ENCODE data around the gene ADAT1.

The ADAT1 gene

DNA sequence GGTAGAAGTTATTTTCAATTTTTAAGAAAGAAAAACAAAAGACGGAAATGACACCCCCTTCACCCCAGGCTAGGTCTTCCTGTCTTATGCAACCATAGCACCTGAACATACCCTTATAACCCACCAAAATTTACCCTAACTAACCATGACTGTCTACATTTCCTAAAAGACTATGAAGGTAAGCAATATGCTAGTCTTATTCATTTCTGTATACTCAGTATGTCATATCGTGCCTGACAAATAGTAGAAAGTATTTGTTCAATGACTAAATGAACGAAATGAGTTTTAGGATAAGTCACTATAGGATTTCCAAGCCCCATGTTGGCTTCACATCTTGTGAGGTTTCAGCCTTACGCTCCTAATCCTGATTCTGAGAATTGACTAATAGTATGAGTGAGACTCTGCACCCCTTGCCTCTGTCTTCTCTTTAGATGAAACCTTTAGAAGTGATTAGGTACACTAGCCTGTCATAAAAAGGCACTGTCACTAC, 6.5 kb downstream of the ADAT1 start:
- no peak overlapping the region for H4K8ac ChIP-seq (ENCODE audit: low read length)
- no peak overlapping the region for H2BK120ac ChIP-seq (ENCODE audit: low read depth, low read length)
- DNase-seq = no peak
- no peak overlapping the region for H4K91ac ChIP-seq (ENCODE audit: low read length)
- no peak overlapping the region for H3K14ac ChIP-seq (ENCODE audit: low read length in 2 of 2)
- H3K23ac ChIP-seq (ENCODE audit: low read length in 2 of 2) = no peak overlapping the region
- H3K4ac ChIP-seq (ENCODE audit: low read depth in 1 of 2, low read length in 2 of 2) = no peak overlapping the region
- 100% methylated on average over 3 of the region's 4 CpGs for WGBS
- no peak overlapping the region for H3K27ac ChIP-seq (ENCODE audit: low read length, poor library complexity, severe bottlenecking)
- no peaks in the 10 kb centered on the region for H3K9me3 ChIP-seq (ENCODE audit: control insufficient read depth, low read length)
- no peak overlapping the region for H3K18ac ChIP-seq (ENCODE audit: low read depth in 1 of 2, low read length in 2 of 2)
- H2AFZ ChIP-seq (ENCODE audit: low read depth, low read length) = no peak overlapping the region
- no peak overlapping the region for H2BK12ac ChIP-seq (ENCODE audit: low read length in 2 of 2)
- no peak overlapping the region for H3K9ac ChIP-seq (ENCODE audit: low read length)
- no peak overlapping the region for H2BK15ac ChIP-seq (ENCODE audit: low read depth, poor library complexity, severe bottlenecking)
- H3K27me3 ChIP-seq (ENCODE audit: control insufficient read depth in 1 of 2, insufficient read depth in 1 of 2, low read length in 2 of 2) = no peaks in the 10 kb centered on the region
- no peak overlapping the region for H2AK5ac ChIP-seq (ENCODE audit: low read length, severe bottlenecking)
- H3K79me1 ChIP-seq (replicated peaks; ENCODE audit: low read length, poor library complexity, severe bottlenecking) = peaks cover 25% of the 10 kb centered on the region
- peaks cover 38 to 74% of the 10 kb centered on the region in 2 experiments for H3K36me3 ChIP-seq (ENCODE audit: control insufficient read depth in 1 of 2, insufficient read depth in 2 of 2, low read depth in 1 of 2, low read length in 2 of 2)
- no peak overlapping the region for H3K4me3 ChIP-seq (ENCODE audit: insufficient read depth in 1 of 2, low read depth in 1 of 2, low read length in 2 of 2)
- H2BK5ac ChIP-seq (ENCODE audit: low read depth, low read length, poor library complexity, severe bottlenecking) = no peak overlapping the region
- H3K4me2 ChIP-seq (ENCODE audit: low read length, poor library complexity, severe bottlenecking) = no peak overlapping the region
- H3K4me1 ChIP-seq (ENCODE audit: control insufficient read depth, insufficient read depth, low read depth, low read length) = peaks cover 9% of the 10 kb centered on the region

DNA sequence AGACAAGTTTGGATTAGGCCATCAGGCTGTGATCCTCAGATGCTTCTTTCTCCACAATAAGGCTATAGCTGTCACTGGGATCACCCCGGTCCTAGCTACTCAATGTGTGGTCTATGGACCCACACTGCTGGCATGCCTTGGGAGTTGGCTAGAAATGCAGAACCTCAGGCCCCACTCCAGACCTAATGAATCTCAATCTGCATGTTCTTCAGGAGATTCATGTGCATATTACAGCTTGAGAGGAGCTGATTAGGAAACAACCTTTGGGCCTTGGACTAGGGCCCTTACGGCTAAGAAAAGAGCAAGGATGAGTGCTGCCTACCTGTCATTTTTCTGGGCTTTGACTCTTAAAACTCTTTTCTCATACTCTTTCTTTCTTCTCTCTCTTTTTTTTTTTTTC, 7.5 kb downstream of the ADAT1 start:
- H3K4me2 ChIP-seq (ENCODE audit: low read length, poor library complexity, severe bottlenecking) = no peak overlapping the region

GRCh38 chr16:75614066-75614897, 8.8 kb downstream of the ADAT1 start:
- Histone ChIP-seq H3K36me3 (ENCODE audit: control insufficient read depth in 1 of 2, insufficient read depth in 2 of 2, low read depth in 1 of 2, low read length in 2 of 2) (peaks cover 41 to 84% of the 10 kb centered on the region in 2 experiments), H2BK5ac (ENCODE audit: low read depth, low read length, poor library complexity, severe bottlenecking) (no peak overlapping the region), H3K18ac (ENCODE audit: low read depth in 1 of 2, low read length in 2 of 2) (no peak overlapping the region), H3K4ac (ENCODE audit: low read depth in 1 of 2, low read length in 2 of 2) (no peak overlapping the region), H3K27ac (ENCODE audit: low read length, poor library complexity, severe bottlenecking) (peak overlapping the region; percentile 76), H3K79me1 (replicated peaks; ENCODE audit: low read length, poor library complexity, severe bottlenecking) (peaks cover 20% of the 10 kb centered on the region), H2AK5ac (ENCODE audit: low read length, severe bottlenecking) (no peak overlapping the region), H3K4me3 (ENCODE audit: insufficient read depth in 1 of 2, low read depth in 1 of 2, low read length in 2 of 2) (no peak overlapping the region), H3K4me1 (ENCODE audit: control insufficient read depth, insufficient read depth, low read depth, low read length) (peaks cover 5% of the 10 kb centered on the region), H2BK120ac (ENCODE audit: low read depth, low read length) (peak overlapping the region; percentile 34), H3K9ac (ENCODE audit: low read length) (no peak overlapping the region), H4K8ac (ENCODE audit: low read length) (no peak overlapping the region), H2BK12ac (ENCODE audit: low read length in 2 of 2) (no peak overlapping the region), H3K23ac (ENCODE audit: low read length in 2 of 2) (no peak overlapping the region), H4K91ac (ENCODE audit: low read length) (no peak overlapping the region), H3K4me2 (ENCODE audit: low read length, poor library complexity, severe bottlenecking) (no peak overlapping the region), H3K9me3 (ENCODE audit: control insufficient read depth, low read length) (no peaks in the 10 kb centered on the region), H2BK15ac (ENCODE audit: low read depth, poor library complexity, severe bottlenecking) (no peak overlapping the region), H3K14ac (ENCODE audit: low read length in 2 of 2) (no peak overlapping the region), H2AFZ (ENCODE audit: low read depth, low read length) (no peak overlapping the region), H3K27me3 (ENCODE audit: control insufficient read depth in 1 of 2, insufficient read depth in 1 of 2, low read length in 2 of 2) (no peaks in the 10 kb centered on the region)
- WGBS = 97% methylated on average over 3 of the region's 4 CpGs
- DNase-seq = peak; percentile 44

More for the DNA sequence above, 7.5 kb downstream of the ADAT1 start:
- no peak overlapping the region for H3K4ac ChIP-seq (ENCODE audit: low read depth in 1 of 2, low read length in 2 of 2)
- H3K27ac ChIP-seq (ENCODE audit: low read length, poor library complexity, severe bottlenecking) = peak overlapping the region; percentile 50
- no peak for DNase-seq
- peaks cover 22% of the 10 kb centered on the region for H3K79me1 ChIP-seq (replicated peaks; ENCODE audit: low read length, poor library complexity, severe bottlenecking)
- H2AFZ ChIP-seq (ENCODE audit: low read depth, low read length) = no peak overlapping the region
- no peak overlapping the region for H3K18ac ChIP-seq (ENCODE audit: low read depth in 1 of 2, low read length in 2 of 2)
- no peak overlapping the region for H2BK120ac ChIP-seq (ENCODE audit: low read depth, low read length)
- peaks cover 9% of the 10 kb centered on the region for H3K4me1 ChIP-seq (ENCODE audit: control insufficient read depth, insufficient read depth, low read depth, low read length)
- H4K91ac ChIP-seq (ENCODE audit: low read length) = no peak overlapping the region
- 100% methylated on average over 2 of the region's 2 CpGs for WGBS
- H3K14ac ChIP-seq (ENCODE audit: low read length in 2 of 2) = no peak overlapping the region
- no peak overlapping the region for H3K4me3 ChIP-seq (ENCODE audit: insufficient read depth in 1 of 2, low read depth in 1 of 2, low read length in 2 of 2)
- H2BK5ac ChIP-seq (ENCODE audit: low read depth, low read length, poor library complexity, severe bottlenecking) = no peak overlapping the region
- H3K9ac ChIP-seq (ENCODE audit: low read length) = no peak overlapping the region
- H3K27me3 ChIP-seq (ENCODE audit: control insufficient read depth in 1 of 2, insufficient read depth in 1 of 2, low read length in 2 of 2) = no peaks in the 10 kb centered on the region
- peaks cover 44 to 83% of the 10 kb centered on the region in 2 experiments for H3K36me3 ChIP-seq (ENCODE audit: control insufficient read depth in 1 of 2, insufficient read depth in 2 of 2, low read depth in 1 of 2, low read length in 2 of 2)
- no peak overlapping the region for H2BK12ac ChIP-seq (ENCODE audit: low read length in 2 of 2)
- H4K8ac ChIP-seq (ENCODE audit: low read length) = peak overlapping the region; percentile 54
- no peaks in the 10 kb centered on the region for H3K9me3 ChIP-seq (ENCODE audit: control insufficient read depth, low read length)
- peak overlapping the region; percentile 90 for H2BK15ac ChIP-seq (ENCODE audit: low read depth, poor library complexity, severe bottlenecking)
- H3K23ac ChIP-seq (ENCODE audit: low read length in 2 of 2) = no peak overlapping the region
- H2AK5ac ChIP-seq (ENCODE audit: low read length, severe bottlenecking) = peak overlapping the region; percentile 3

DNA sequence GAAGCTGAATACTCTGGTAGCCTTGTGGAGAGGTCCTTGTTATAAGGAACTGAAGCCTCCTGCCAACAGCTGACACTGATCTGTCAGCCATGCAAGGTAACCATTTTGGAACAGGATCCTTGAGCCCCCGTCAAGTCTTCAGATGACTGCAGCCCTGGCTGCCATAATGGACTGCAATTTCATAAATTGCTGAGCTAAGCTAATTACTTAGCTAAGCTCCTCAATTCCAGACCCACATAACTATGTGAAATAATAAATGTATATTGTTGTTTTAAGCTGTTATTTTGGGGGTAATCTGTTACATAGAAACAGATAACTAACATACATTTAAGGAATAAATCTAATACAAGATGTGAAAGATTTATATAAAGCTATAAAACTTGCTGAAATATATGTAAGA, 16.6 kb downstream of the ADAT1 start:
- peaks cover 32 to 89% of the 10 kb centered on the region in 2 experiments for H3K36me3 ChIP-seq (ENCODE audit: control insufficient read depth in 1 of 2, insufficient read depth in 2 of 2, low read depth in 1 of 2, low read length in 2 of 2)
- no peak overlapping the region for H2BK12ac ChIP-seq (ENCODE audit: low read length in 2 of 2)
- H3K9me3 ChIP-seq (ENCODE audit: control insufficient read depth, low read length) = no peaks in the 10 kb centered on the region
- no peak overlapping the region for H3K4ac ChIP-seq (ENCODE audit: low read depth in 1 of 2, low read length in 2 of 2)
- no peak overlapping the region for H3K27ac ChIP-seq (ENCODE audit: low read length, poor library complexity, severe bottlenecking)
- H2AK5ac ChIP-seq (ENCODE audit: low read length, severe bottlenecking) = no peak overlapping the region
- H3K4me2 ChIP-seq (ENCODE audit: low read length, poor library complexity, severe bottlenecking) = no peak overlapping the region
- H3K18ac ChIP-seq (ENCODE audit: low read depth in 1 of 2, low read length in 2 of 2) = no peak overlapping the region
- no peak overlapping the region for H2BK15ac ChIP-seq (ENCODE audit: low read depth, poor library complexity, severe bottlenecking)
- DNase-seq = no peak
- H2BK5ac ChIP-seq (ENCODE audit: low read depth, low read length, poor library complexity, severe bottlenecking) = no peak overlapping the region
- H3K27me3 ChIP-seq (ENCODE audit: control insufficient read depth in 1 of 2, insufficient read depth in 1 of 2, low read length in 2 of 2) = no peaks in the 10 kb centered on the region
- H4K91ac ChIP-seq (ENCODE audit: low read length) = no peak overlapping the region
- H3K14ac ChIP-seq (ENCODE audit: low read length in 2 of 2) = no peak overlapping the region
- H3K9ac ChIP-seq (ENCODE audit: low read length) = no peak overlapping the region
- H3K4me3 ChIP-seq (ENCODE audit: insufficient read depth in 1 of 2, low read depth in 1 of 2, low read length in 2 of 2) = no peak overlapping the region
- H3K79me1 ChIP-seq (replicated peaks; ENCODE audit: low read length, poor library complexity, severe bottlenecking) = peaks cover 12% of the 10 kb centered on the region
- H3K4me1 ChIP-seq (ENCODE audit: control insufficient read depth, insufficient read depth, low read depth, low read length) = no peaks in the 10 kb centered on the region
- 100% methylated on average over 1 of the region's 1 CpG for WGBS
- H2AFZ ChIP-seq (ENCODE audit: low read depth, low read length) = no peak overlapping the region
- no peak overlapping the region for H2BK120ac ChIP-seq (ENCODE audit: low read depth, low read length)
- no peak overlapping the region for H3K23ac ChIP-seq (ENCODE audit: low read length in 2 of 2)
- H4K8ac ChIP-seq (ENCODE audit: low read length) = no peak overlapping the region
